ENCODE results near the gene PER2. TPM values are rescaled to one million over a fixed set of nuclear protein-coding genes. Genes with fewer than 3 reads are reported as not detected.

PER2 gene
- total and polyA plus RNA-seq, 2 of the 13 experiments (the other 11 are each of a cell fraction or from before 2014, with no cell fraction given) = 5.1 to 9.4 TPM

GRCh38 chr2:238286095-238286494 is 2.3 kb downstream of the PER2 start (continued):
- TF ChIP-seq ZBTB40 (IDR thresholded peaks at IDR 0.05) (no peak), ZBTB40 (CRISPR knock-in tag; IDR thresholded peaks at IDR 0.05) (no peak), SOX5 (CRISPR knock-in tag; IDR thresholded peaks at IDR 0.05; ENCODE audit: borderline replicate concordance) (no peak), IRF1 (CRISPR knock-in tag; IDR thresholded peaks at IDR 0.05; ENCODE audit: low read depth) (no peak), KDM5A (IDR thresholded peaks at IDR 0.05; ENCODE audit: borderline replicate concordance, low read length) (no peak), ZKSCAN1 (IDR thresholded peaks at IDR 0.05; ENCODE audit: low read length) (no peak), JUN (CRISPR knock-in tag; IDR thresholded peaks at IDR 0.05) (no peak), ZNF841 (CRISPR knock-in tag; IDR thresholded peaks at IDR 0.05; ENCODE audit: borderline replicate concordance) (no peak), ZFP62 (CRISPR knock-in tag; IDR thresholded peaks at IDR 0.05) (no peak), ZNF142 (CRISPR knock-in tag; IDR thresholded peaks at IDR 0.05) (peak; percentile 57; the same call in 1 of the 2 replicates), KDM6A (CRISPR knock-in tag; IDR thresholded peaks at IDR 0.05; ENCODE audit: low read depth) (no peak), ZFP90 (CRISPR knock-in tag; IDR thresholded peaks at IDR 0.05; ENCODE audit: borderline replicate concordance) (0 out of 2 replicates have a peak, but pooled peaks have one; percentile 11), ZFP36L2 (CRISPR knock-in tag; IDR thresholded peaks at IDR 0.05) (no peak), SAP130 (CRISPR knock-in tag; IDR thresholded peaks at IDR 0.05; ENCODE audit: low read depth) (no peak), ZNF12 (CRISPR knock-in tag; IDR thresholded peaks at IDR 0.05) (no peak), ZNF614 (CRISPR knock-in tag; IDR thresholded peaks at IDR 0.05; ENCODE audit: borderline replicate concordance) (no peak), ZNF556 (CRISPR knock-in tag; IDR thresholded peaks at IDR 0.05; ENCODE audit: borderline replicate concordance) (no peak)
